Measurements from ENCODE around the gene NUP133. TPM values are rescaled to one million over a fixed set of nuclear protein-coding genes. Genes with fewer than 3 reads are reported as not detected.

NUP133 gene
- total RNA-seq, 1 experiment from 2014 or later = 59.0 TPM

GRCh38 chr1:229438021-229438420 is 70.1 kb downstream of the NUP133 start:
- CTCF ChIA-PET = no interaction called here
- Histone ChIP-seq H3K27me3 (replicated peaks; ENCODE audit: insufficient read depth, low read depth, low read length, poor library complexity) (peaks cover 28% of the 10 kb centered on the region), H3K36me3 (ENCODE audit: insufficient read depth, low read length, poor library complexity, severe bottlenecking) (peaks cover 12% of the 10 kb centered on the region), H3K27ac (ENCODE audit: low read depth, low read length, poor library complexity, severe bottlenecking) (no peak overlapping the region), H3K4me3 (ENCODE audit: low read depth, low read length, poor library complexity, severe bottlenecking) (no peak overlapping the region), H3K4me1 (ENCODE audit: insufficient read depth, low read length, poor library complexity, severe bottlenecking) (no peaks in the 10 kb centered on the region), H3K9me3 (ENCODE audit: low read depth, low read length, poor library complexity, severe bottlenecking) (no peaks in the 10 kb centered on the region)
- POLR2A ChIA-PET (ENCODE audit: low non-redundant PET) = no interaction called here
- intact Hi-C loops (cut with micrococcal nuclease; ENCODE audit: unreplicated experiment) = no loop called here
- no TSS peak for BruUV-seq (replicated peaks)
- TF ChIP-seq EZH2 (IDR thresholded peaks at IDR 0.05; ENCODE audit: borderline replicate concordance, low read depth, low read length, poor library complexity, severe bottlenecking) = no peak
- TF ChIP-seq, protein P1, sequence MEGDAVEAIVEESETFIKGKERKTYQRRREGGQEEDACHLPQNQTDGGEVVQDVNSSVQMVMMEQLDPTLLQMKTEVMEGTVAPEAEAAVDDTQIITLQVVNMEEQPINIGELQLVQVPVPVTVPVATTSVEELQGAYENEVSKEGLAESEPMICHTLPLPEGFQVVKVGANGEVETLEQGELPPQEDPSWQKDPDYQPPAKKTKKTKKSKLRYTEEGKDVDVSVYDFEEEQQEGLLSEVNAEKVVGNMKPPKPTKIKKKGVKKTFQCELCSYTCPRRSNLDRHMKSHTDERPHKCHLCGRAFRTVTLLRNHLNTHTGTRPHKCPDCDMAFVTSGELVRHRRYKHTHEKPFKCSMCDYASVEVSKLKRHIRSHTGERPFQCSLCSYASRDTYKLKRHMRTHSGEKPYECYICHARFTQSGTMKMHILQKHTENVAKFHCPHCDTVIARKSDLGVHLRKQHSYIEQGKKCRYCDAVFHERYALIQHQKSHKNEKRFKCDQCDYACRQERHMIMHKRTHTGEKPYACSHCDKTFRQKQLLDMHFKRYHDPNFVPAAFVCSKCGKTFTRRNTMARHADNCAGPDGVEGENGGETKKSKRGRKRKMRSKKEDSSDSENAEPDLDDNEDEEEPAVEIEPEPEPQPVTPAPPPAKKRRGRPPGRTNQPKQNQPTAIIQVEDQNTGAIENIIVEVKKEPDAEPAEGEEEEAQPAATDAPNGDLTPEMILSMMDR (conservative IDR thresholded peaks at IDR 0.05; ENCODE audit: low read depth, low read length) = no peak
- no peak for DNase-seq (ENCODE audit: low spot score)

GRCh38 chr1:229437443-229437842 is 70.7 kb downstream of the NUP133 start:
- POLR2A ChIA-PET (ENCODE audit: low non-redundant PET) = no interaction called here
- Histone ChIP-seq H3K27ac (ENCODE audit: low read depth, low read length, poor library complexity, severe bottlenecking) (no peak overlapping the region), H3K4me1 (ENCODE audit: insufficient read depth, low read length, poor library complexity, severe bottlenecking) (no peaks in the 10 kb centered on the region), H3K36me3 (ENCODE audit: insufficient read depth, low read length, poor library complexity, severe bottlenecking) (peaks cover 10% of the 10 kb centered on the region), H3K9me3 (ENCODE audit: low read depth, low read length, poor library complexity, severe bottlenecking) (no peaks in the 10 kb centered on the region), H3K4me3 (ENCODE audit: low read depth, low read length, poor library complexity, severe bottlenecking) (no peak overlapping the region), H3K27me3 (replicated peaks; ENCODE audit: insufficient read depth, low read depth, low read length, poor library complexity) (peaks cover 34% of the 10 kb centered on the region)
- intact Hi-C loops (cut with micrococcal nuclease; ENCODE audit: unreplicated experiment) = no loop called here
- CTCF ChIA-PET = no interaction called here
- TF ChIP-seq, protein P1 (conservative IDR thresholded peaks at IDR 0.05; ENCODE audit: low read depth, low read length) = no peak
- TF ChIP-seq EZH2 (IDR thresholded peaks at IDR 0.05; ENCODE audit: borderline replicate concordance, low read depth, low read length, poor library complexity, severe bottlenecking) = no peak
- no TSS peak for BruUV-seq (replicated peaks)
- no peak for DNase-seq (ENCODE audit: low spot score)

DNA sequence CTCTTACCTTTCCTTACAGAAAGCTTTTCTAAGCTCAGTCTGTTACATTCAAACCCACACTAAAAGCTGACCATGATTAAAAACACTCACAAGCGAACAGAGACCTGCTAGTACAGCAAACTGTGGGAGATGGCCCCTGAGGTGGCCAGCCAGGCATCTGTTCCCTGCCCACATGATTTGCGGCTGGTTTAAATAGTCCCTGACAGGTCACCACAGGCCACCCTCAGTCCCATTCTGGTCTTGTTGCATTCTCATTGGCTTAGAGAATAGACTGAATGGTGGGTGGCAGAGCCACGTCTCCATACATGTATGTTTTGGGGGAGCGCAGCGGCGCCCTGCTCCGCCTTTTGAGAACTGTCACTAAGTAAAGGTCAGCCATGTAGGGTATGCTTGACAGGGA is 71.9 kb downstream of the NUP133 start:
- ChIA-PET CTCF (no interaction called here), POLR2A (ENCODE audit: low non-redundant PET) (no interaction called here)
- no peak overlapping the region for H3K27ac ChIP-seq (ENCODE audit: low read depth, low read length, poor library complexity, severe bottlenecking)
- no peak for TF ChIP-seq EZH2 (IDR thresholded peaks at IDR 0.05; ENCODE audit: borderline replicate concordance, low read depth, low read length, poor library complexity, severe bottlenecking)
- TF ChIP-seq, protein P1 (conservative IDR thresholded peaks at IDR 0.05; ENCODE audit: low read depth, low read length) = no peak
- no peak for DNase-seq (ENCODE audit: low spot score)
- peaks cover 45% of the 10 kb centered on the region for H3K27me3 ChIP-seq (replicated peaks; ENCODE audit: insufficient read depth, low read depth, low read length, poor library complexity)
- no TSS peak for BruUV-seq (replicated peaks)
- peaks cover 6% of the 10 kb centered on the region for H3K4me1 ChIP-seq (ENCODE audit: insufficient read depth, low read length, poor library complexity, severe bottlenecking)
- H3K4me3 ChIP-seq (ENCODE audit: low read depth, low read length, poor library complexity, severe bottlenecking) = no peak overlapping the region
- peaks cover 6% of the 10 kb centered on the region for H3K36me3 ChIP-seq (ENCODE audit: insufficient read depth, low read length, poor library complexity, severe bottlenecking)
- intact Hi-C loops (cut with micrococcal nuclease; ENCODE audit: unreplicated experiment) = no loop called here
- H3K9me3 ChIP-seq (ENCODE audit: low read depth, low read length, poor library complexity, severe bottlenecking) = no peaks in the 10 kb centered on the region
